DND-41 (cell line): ENCODE measurements around the gene KIAA1191.
"Not testable (repeated sequence)": the region's sequence is repeated elsewhere in the genome, so short reads cannot be mapped to it uniquely, and the experiment has no call there.

Experiments
- ATAC-seq: fragments of 200-7000 bp; cut with Tn5 transposase; 3 replicates; pipeline ENCODE4 v1.9.1; 2021; ENCODE audit warnings: low read depth; ENCODE audit not compliant: insufficient read depth
- DNase-seq: peaks from one replicate; pipeline ENCODE4 v3.0.0-alpha.2; 2020
- H2AFZ ChIP-seq: 2 replicates; pipeline ENCODE4 v1.6.0; 2012; ENCODE audit warnings: low read depth, low read length
- H3K27ac ChIP-seq: 2 replicates; pipeline ENCODE4 v1.5.1; 2012; ENCODE audit warnings: low read length, inconsistent platforms
- H3K27me3 ChIP-seq: fragments of 200-600 bp; sonication (generic); 2 replicates; pipeline ENCODE4 v1.6.0; 2012; ENCODE audit warnings: low read length, mild to moderate bottlenecking, inconsistent platforms; ENCODE audit not compliant: insufficient read depth, poor library complexity
- H3K36me3 ChIP-seq: 2 replicates; pipeline ENCODE4 v1.5.1; 2012; ENCODE audit warnings: low read length, inconsistent platforms; ENCODE audit not compliant: insufficient read depth
- H3K4me1 ChIP-seq: 2 replicates; pipeline ENCODE4 v1.5.1; 2012; ENCODE audit warnings: mild to moderate bottlenecking, low read length; ENCODE audit not compliant: insufficient read depth
- H3K4me2 ChIP-seq: 2 replicates; pipeline ENCODE4 v1.6.0; 2012; ENCODE audit warnings: mild to moderate bottlenecking, moderate library complexity, low read length, inconsistent platforms; ENCODE audit not compliant: insufficient read depth
- H3K4me3 ChIP-seq, 2 experiments: fragments of 200-600 bp in 1 of 2; shearing (Covaris generic) in 1 of 2; 2 replicates each; pipeline ENCODE4 v1.5.1; 2012 to 2016; ENCODE audit warnings: inconsistent platforms in 2 of 2, low read length in 2 of 2, mild to moderate bottlenecking in 2 of 2, low read depth in 1 of 2, moderate library complexity in 1 of 2
- H3K79me2 ChIP-seq: 2 replicates; pipeline ENCODE4 v1.6.0; 2012; ENCODE audit warnings: low read length, inconsistent platforms; ENCODE audit not compliant: insufficient read depth
- H3K9ac ChIP-seq: 2 replicates; pipeline ENCODE4 v1.6.0; 2012; ENCODE audit warnings: low read depth, mild to moderate bottlenecking, inconsistent platforms, low read length, moderate library complexity
- H3K9me3 ChIP-seq: 2 replicates; pipeline ENCODE4 v1.5.1; 2012; ENCODE audit warnings: low read length, moderate library complexity, mild to moderate bottlenecking, inconsistent platforms; ENCODE audit not compliant: insufficient read depth, severe bottlenecking
- H4K20me1 ChIP-seq: 2 replicates; pipeline ENCODE4 v1.6.0; 2012; ENCODE audit warnings: low read length; ENCODE audit not compliant: insufficient read depth
- EZH2 ChIP-seq: IDR thresholded peaks from 3 replicates; pipeline ENCODE4 v1.6.1; 2012; ENCODE audit warnings: borderline replicate concordance, low read depth, mild to moderate bottlenecking, moderate library complexity, low read length, inconsistent platforms; ENCODE audit not compliant: severe bottlenecking
- TF ChIP-seq, protein P1 (sequence below): IDR thresholded peaks from 2 replicates; pipeline ENCODE4 v1.5.1; 2012; ENCODE audit warnings: borderline replicate concordance, low read length, moderate library complexity, mild to moderate bottlenecking; ENCODE audit not compliant: poor library complexity, severe bottlenecking; ENCODE audit errors: extremely low read depth

The KIAA1191 gene

DNA sequence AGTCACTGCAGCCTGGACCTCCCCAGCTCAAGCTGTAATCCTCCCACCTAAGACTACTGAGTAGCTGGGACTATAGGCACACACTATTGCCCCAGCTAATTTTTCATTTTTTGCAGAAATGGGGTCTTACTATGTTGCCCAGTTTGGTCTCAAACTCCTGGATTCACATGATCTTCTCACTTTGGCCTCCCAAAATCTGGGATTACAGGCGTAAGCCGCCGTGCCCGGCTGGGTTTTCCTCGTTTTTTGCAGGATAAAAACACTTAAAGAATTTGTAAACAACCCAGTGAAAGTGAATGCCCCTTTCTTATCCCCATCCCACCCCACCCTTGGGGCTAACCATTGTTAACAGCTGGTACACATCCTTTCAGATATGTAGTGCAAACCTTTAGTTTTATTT is 47.0 kb upstream of the KIAA1191 start:
- H3K27ac ChIP-seq, result no peak overlapping the region
- H3K36me3 ChIP-seq, result peaks cover 53% of the 10 kb centered on the region
- no peak for ATAC-seq

DNA sequence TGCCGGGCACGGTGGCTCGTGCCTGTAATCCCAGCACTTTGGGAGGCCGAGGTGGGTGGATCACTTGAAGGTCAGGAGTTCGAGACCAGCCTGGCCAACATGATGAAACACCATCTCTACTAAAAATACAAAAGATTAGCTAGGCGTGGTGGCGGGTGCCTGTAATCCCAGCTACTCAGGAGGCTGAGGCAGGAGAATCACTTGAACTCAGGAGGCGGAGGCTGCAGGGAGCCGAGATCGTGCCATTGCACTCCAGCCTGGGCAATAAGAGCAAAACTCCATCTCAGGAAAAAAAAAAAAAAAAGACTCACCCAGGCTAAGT is 46.6 kb upstream of the KIAA1191 start:
- not testable (repeated sequence) for H2AFZ ChIP-seq, H3K27ac ChIP-seq, H3K9ac ChIP-seq, H3K4me1 ChIP-seq, H3K9me3 ChIP-seq, H3K27me3 ChIP-seq, H3K4me3 ChIP-seq, DNase-seq, ATAC-seq, H3K4me2 ChIP-seq
- H3K79me2 ChIP-seq, result peaks cover 14% of the 10 kb centered on the region; the same call in 1 of the 2 replicates
- peaks cover 53% of the 10 kb centered on the region for H3K36me3 ChIP-seq
- peaks cover 11% of the 10 kb centered on the region; the same call in 1 of the 2 replicates for H4K20me1 ChIP-seq

More for the DNA sequence above, 47.0 kb upstream of the KIAA1191 start:
- peaks cover 17% of the 10 kb centered on the region; the same call in 1 of the 2 replicates for H3K79me2 ChIP-seq
- peaks cover 15% of the 10 kb centered on the region; the same call in 1 of the 2 replicates for H4K20me1 ChIP-seq
- H3K9ac ChIP-seq, result no peak overlapping the region
- no peak for DNase-seq
- H3K27me3 ChIP-seq, result no peaks in the 10 kb centered on the region
- H3K4me3 ChIP-seq, result no peak overlapping the region
- TF ChIP-seq, protein P1, sequence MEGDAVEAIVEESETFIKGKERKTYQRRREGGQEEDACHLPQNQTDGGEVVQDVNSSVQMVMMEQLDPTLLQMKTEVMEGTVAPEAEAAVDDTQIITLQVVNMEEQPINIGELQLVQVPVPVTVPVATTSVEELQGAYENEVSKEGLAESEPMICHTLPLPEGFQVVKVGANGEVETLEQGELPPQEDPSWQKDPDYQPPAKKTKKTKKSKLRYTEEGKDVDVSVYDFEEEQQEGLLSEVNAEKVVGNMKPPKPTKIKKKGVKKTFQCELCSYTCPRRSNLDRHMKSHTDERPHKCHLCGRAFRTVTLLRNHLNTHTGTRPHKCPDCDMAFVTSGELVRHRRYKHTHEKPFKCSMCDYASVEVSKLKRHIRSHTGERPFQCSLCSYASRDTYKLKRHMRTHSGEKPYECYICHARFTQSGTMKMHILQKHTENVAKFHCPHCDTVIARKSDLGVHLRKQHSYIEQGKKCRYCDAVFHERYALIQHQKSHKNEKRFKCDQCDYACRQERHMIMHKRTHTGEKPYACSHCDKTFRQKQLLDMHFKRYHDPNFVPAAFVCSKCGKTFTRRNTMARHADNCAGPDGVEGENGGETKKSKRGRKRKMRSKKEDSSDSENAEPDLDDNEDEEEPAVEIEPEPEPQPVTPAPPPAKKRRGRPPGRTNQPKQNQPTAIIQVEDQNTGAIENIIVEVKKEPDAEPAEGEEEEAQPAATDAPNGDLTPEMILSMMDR, result no peak
- TF ChIP-seq EZH2, result no peak
- H2AFZ ChIP-seq, result no peak overlapping the region
- H3K4me2 ChIP-seq, result no peak overlapping the region
- peaks cover 5% of the 10 kb centered on the region; the same call in 1 of the 2 replicates for H3K4me1 ChIP-seq
- H3K9me3 ChIP-seq, result no peaks in the 10 kb centered on the region

DNA sequence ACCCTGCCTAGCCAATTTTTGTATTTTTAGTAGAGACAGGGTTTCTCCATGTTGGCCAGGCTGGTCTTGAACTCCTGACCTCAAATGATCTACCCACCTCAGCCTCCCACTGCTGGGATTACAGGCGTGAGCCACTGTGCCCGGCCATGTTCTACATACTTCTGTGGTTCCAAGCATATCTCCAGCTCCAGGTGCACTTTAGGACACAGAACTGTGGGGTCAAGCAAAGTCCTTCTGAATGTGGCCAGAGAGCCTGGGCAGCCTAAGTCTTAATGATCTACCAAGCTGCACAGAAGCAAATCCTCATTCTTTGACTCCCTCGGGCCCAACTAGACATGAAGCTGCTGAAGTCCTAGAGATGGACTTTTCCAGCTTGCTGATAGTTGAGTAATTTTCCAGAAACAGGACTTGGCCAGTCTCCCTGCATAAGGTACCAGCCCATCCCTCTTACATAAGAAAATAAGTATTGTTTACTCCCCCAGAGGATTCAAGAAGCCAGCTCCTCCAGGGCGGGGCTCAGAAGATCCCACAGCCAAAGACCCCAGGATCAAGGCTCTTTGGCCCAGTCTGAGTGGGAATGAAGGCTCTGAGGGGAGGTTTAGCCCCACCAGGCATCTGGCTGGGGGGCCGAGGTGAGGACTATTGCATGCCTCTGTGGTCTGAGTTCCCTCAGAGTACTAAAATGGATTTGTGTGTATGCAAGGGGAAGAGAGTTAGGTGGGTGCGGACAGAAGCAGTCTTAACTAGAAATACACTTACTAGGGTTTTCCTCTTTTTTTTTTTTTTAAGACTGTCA is 46.1 kb upstream of the KIAA1191 start:
- H3K27me3 ChIP-seq, result no peaks in the 10 kb centered on the region
- H3K36me3 ChIP-seq, result peaks cover 53% of the 10 kb centered on the region
- DNase-seq, result no peak
- H3K4me3 ChIP-seq, result no peak overlapping the region
- TF ChIP-seq EZH2, result no peak
- TF ChIP-seq, protein P1, result no peak
- ATAC-seq, result no peak
- H4K20me1 ChIP-seq, result peaks cover 8% of the 10 kb centered on the region; the same call in 1 of the 2 replicates
- H2AFZ ChIP-seq, result no peak overlapping the region
- H3K4me2 ChIP-seq, result no peak overlapping the region
- H3K9ac ChIP-seq, result no peak overlapping the region
- no peaks in the 10 kb centered on the region for H3K9me3 ChIP-seq
- H3K27ac ChIP-seq, result no peak overlapping the region
- H3K4me1 ChIP-seq, result no peaks in the 10 kb centered on the region; the same call in 1 of the 2 replicates
- H3K79me2 ChIP-seq, result peaks cover 10% of the 10 kb centered on the region; the same call in 1 of the 2 replicates

DNA sequence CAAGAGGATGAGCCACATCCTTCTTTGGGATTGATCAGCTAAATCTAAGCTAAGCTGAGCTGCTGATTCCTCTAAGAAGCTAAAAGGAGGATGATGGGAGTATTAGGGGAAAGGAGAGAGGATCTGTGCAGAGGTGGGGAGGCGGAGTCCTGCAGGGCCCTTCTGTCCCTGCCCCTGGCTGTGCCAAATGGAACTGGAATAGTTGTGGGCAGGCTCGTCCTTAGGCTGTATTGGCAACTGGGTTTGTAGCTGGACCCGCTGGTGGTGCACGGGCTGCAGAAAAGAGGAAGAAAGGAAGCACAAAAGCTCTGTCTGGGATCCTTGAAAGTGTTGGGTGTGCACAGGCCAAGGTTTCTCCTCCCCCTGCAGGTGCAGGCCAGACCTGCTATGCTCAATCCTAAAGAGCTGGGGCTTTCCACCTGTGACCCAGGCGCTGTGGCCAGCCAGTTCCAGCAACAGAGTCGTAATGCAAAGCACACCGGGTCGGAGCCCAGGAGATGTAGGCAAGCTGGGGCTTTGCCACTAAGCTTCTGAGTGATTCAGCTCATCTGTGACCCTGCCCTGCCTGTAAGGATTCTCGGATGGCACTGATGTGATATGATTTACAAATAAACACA is 45.0 kb upstream of the KIAA1191 start:
- DNase-seq (no peak), ATAC-seq (no peak)
- no peak overlapping the region for H3K9ac ChIP-seq
- no peak for TF ChIP-seq EZH2
- TF ChIP-seq, protein P1, result no peak
- peaks cover 7% of the 10 kb centered on the region; the same call in 1 of the 2 replicates for H4K20me1 ChIP-seq
- H3K27me3 ChIP-seq, result no peaks in the 10 kb centered on the region
- peaks cover 48% of the 10 kb centered on the region for H3K36me3 ChIP-seq
- no peak overlapping the region for H2AFZ ChIP-seq
- H3K4me1 ChIP-seq, result no peaks in the 10 kb centered on the region; the same call in 1 of the 2 replicates
- no peak overlapping the region for H3K4me3 ChIP-seq
- no peaks in the 10 kb centered on the region for H3K9me3 ChIP-seq
- no peak overlapping the region for H3K4me2 ChIP-seq
- no peak overlapping the region for H3K27ac ChIP-seq
- H3K79me2 ChIP-seq, result peaks cover 4% of the 10 kb centered on the region; the same call in 1 of the 2 replicates
